Measurements from ENCODE around the gene DIPK1B.

Gene DIPK1B

DNA sequence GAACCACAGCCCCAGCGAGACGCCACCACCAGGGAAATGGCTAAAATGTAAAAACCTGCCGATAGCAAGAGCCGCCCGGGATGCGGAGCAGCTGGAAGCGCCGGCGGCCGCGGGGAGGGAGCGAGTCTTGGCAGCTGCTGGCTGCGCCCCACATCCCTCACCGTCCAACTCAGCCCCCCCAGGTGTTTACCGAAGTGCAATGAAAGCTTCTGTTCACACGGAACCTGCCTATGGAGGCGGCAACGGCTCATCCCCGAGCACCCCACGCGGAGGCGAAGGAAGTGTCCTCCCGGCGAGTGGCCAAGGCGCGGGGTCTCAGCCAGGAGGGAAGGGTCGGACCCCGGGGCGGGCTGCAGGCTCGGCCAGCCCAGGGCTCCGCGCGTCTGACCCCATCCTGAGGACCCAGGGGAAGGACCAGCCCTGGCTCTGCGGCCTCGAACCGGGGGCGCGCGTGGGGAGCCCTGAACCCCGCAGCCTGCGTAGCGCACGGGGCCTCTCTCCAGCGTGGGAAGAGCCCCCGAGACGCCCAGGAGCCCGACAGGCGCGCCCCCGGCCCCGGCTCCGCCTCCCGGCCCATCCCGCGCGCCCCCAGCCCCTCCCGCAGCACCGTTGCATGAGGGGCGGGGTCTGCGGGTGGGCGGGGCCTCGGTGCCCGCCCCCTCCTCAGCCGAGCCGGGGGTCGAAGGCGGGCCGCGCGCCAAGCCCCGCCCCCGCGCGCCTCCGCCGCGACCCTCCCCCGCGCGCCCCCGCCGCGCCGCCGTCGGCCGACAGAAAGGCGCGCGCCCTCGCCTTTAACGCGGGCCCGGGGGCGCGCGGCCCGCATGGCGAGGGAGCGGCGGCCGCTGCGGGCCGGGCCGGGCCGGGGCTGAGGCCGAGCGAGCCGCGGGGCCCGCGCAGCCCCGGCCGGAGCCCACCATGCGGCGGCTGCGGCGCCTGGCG, at the start of gene DIPK1B:
Gene DIPK1B (plus strand): TSS at position 822 of the 939 bp plus-strand sequence. CDS start 94 bp downstream, at position 916.
- DNase-seq, result no peak

DNA sequence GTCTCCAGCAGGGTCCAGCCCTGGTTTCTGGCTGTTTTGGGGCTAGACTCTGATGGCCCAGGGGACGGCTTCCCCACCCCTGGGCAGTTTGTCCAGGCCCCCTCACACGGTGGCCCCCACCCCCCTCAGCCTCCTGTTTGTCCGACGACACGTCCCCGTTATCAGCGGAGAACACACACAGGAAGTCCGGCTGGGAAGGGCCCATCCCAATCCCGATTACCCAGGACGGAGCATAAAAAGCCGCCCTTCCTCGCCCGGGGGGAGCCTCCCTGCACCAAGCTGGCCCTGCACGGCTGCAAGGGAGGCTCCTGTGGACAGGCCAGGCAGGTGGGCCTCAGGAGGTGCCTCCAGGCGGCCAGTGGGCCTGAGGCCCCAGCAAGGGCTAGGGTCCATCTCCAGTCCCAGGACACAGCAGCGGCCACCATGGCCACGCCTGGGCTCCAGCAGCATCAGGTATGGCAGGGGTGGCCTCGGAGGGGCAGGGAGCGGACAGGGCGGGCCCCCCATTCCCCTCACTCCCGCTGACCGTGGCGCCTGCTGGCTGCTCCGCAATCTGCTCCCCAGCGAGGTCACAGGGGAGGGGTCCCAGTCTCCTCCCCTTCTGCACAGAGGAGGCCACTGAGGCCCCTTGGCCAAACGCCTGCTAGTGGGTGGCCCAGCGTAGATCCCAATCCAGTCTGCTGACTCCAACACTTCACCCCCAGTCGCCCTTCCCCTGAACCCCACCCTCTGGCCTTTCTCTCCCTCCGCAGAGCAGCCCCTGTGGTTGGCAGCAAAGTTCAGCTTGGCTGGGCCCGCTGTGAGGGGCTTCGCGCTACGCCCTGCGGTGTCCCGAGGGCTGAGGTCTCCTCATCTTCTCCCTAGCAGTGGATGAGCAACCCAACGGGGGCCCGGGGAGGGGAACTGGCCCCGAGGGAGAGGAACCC, 49.5 kb upstream of the DIPK1B start, which contains the start of gene EGFL7:
Gene EGFL7 (plus strand): TSS at position 261 of the 926 bp plus-strand sequence. CDS start 5,367 bp downstream, outside the sequence.
- no peak for DNase-seq

DNA sequence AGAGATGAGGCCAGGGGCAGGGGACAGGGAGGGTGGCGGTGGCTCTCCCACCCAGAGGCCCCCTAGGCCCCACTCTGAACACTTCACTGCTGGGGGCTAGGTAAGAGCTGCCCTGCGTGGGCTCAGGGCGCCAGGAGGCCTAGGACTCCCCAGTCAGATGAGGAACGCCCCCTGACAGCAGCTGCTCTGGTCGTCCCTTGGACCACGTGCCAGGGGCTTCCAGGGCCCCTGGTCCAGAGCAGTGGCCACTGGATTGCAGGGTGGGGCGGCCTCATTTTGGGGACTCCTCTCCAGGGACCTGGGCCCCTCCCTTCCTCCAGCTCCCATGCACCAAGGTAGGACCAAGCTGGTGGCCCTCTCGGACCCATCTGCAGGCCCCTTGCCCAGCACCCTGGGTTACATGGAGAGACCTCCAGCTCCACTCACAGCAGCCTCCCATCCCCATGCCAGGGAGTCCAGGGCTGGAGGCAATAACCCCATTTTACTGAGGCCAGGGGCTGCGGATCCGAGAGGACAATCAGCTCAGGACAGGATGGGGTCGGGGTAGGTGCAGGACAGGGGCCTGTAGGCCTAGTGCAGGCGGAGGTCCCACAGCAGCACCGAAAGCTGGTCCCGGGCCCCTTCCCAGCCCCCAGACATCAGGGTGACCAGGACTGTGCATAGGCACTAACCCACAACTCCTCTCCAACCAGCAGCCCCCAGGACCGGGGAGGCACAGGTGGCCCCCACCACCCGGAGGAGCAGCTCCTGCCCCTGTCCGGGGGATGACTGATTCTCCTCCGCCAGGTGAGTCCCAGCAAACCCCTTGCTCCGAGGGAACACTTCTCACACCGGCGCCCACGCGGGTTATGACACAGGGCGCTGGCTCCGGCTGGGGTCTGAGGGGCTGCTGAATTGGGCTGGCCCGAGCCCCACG, 48.1 kb upstream of the DIPK1B start:
- DNase-seq, result no peak

DNA sequence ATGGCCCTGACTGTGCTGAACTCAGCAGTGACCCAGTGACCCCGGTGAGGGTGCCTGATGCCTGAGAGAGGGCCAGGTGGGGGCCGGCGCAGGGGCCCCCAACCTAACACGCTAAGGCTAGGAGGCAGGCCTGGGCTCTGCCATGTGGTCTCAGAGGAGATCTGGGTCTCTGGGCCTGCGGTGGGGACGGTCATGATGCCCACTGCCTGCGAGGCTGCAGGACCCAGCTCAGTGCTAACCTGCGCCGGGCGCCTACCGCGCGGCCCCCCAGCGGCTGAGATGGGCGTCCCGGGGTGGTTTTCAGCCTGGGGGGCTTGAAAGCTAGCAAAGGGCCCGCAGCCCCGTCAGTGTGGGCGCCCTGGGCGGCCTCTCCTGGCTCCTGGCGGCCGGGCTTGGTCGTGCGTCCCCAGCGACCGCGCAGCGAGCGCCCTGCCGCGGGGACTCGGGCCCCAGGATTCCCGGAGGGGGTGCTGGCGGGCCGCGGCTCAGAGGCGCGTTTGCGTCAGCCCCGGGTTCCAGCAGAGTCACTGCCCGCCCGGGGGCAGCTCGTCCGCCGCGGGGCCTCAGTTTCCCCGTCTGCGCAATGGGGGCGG, 47.2 kb upstream of the DIPK1B start:
- no peak for DNase-seq

DNA sequence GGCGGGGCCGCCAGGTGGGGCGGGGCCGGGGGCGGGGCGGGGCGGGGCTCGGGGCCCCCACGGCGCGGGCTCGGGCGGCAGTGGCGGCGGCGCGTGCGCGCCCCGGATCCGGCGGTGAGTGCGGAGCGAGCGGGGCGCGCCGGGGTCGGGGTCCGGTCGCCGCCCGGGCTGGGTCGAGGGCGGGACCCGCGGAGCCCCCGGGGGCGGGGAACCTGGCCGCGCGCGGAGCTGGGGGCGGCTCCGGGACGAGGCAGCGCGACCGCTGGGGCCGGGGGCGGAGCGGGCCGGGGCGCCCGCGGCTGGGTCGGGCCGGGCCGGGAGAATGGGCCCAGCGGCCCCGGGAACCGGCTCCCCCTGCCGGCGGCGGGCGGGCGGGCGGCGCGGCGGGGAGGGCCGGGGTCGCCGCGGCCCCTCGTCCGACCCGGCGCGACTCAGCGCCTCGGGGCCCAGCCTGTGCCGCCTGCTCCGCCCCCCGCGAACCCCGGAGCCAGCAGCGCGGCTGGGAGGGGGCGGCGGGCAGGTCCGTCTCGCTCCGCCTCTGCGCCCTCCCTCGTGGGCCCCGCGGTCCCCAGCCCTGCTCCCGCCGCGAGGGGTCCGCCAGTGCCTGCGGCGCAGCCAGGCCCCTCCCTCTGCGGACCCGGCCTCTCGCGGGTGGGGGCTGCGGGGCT, 46.5 kb upstream of the DIPK1B start:
- DNase-seq, result no peak

DNA sequence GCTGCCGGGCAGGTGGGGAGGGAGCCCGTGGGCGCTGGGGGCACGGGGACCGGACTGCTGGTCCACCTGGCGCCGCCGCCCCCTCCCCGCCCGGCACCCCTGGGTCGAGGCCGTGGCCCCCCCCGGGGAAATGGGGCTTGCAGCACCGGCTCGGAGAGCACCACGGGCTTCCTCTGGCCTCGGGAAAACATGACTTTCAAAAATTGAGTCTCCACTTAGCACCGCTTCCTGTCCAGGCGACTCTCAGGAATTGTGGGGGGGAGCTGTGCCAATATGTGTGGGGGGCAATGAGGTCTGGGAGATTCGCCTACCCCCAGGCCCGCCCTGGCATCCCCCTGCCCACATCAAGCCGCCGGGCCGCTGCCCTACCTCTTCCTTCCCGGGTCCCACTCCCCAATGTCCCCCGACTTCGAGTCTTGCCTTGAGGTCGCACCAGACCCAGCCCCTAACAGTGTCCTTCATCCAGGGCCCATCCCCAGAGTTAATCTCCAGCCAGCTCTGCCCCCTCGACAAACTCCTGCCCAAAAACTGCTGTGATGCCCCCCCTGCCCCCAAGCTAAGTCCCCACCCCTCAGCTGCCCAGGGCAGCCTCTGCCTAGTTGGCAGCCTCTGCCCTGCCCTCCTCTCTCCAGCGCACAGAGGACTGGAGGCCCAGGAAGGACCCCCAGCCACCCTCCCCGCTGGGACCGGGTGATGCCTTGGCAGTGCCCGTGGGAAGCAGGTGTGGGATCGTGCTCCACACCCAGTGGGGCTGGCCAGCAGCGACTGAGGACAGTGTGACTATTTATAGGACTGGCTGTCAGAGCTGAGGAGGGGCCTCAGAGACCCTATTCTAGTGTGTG, 45.8 kb upstream of the DIPK1B start:
- DNase-seq, result no peak

DNA sequence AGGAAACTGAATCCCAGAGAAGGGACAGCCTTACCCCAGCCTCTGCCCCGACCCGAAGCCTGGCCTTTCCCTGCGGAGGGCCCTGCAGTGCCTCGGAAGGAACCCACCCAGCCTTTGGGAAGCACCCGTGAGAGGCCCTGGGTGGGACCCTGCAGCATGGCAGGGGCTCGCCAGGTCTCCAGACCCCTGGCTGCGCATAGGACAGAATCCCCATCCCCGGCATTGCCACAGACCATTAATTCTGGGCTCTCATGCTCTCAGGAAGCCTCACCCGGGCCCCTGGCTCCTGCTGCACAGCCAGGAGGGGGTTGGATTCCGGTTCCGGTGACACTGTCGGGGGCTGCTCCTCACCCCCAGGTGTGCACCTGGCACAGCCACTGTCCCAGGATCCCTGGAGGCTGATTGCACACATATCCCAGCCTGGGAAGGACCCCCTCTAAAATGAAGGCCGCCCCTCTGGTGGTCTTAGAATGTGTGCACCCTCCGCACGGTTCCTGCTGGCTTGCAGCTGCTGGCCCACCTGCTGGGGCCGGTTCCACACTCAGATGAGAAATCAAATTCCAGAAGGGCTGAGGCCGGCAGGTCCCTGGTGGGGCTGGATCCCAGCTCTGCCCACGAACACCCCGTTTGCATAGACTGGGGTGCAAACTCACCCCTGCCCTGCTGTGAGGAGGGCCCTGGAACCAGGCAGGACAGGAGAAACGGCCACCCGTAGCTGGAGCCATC, 45.0 kb upstream of the DIPK1B start:
- no peak for DNase-seq

DNA sequence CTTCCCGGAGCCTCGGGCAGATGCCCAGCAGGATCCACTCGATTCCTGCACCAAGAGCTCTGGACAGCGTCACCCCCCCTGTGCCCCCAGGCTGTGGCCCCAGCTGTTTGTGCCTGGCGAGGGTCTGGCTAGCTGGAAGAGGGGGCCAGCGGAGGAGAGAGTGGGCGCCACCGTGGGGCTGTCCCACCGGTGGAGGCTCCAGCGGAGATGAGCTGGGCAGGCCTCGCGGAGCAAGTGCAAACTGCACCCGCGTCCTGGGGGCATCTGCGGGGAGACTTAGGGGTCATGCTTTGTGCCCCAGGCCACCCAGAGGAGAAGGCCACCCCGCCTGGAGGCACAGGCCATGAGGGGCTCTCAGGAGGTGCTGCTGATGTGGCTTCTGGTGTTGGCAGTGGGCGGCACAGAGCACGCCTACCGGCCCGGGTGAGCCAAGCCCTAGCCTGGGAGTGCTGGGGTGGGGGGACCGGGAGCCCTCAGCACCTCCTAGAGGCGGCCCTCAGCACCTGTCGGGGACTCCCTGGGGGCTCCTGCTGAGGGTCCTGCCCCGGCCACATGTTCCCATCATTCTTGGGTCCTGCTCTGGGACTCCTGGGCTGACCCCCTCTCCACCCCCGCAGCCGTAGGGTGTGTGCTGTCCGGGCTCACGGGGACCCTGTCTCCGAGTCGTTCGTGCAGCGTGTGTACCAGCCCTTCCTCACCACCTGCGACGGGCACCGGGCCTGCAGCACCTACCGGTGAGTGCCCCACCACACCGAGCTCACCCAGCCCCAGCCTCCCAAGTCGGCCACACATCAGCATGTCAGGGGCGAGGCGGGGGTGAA, 44.2 kb upstream of the DIPK1B start:
- DNase-seq, result no peak

DNA sequence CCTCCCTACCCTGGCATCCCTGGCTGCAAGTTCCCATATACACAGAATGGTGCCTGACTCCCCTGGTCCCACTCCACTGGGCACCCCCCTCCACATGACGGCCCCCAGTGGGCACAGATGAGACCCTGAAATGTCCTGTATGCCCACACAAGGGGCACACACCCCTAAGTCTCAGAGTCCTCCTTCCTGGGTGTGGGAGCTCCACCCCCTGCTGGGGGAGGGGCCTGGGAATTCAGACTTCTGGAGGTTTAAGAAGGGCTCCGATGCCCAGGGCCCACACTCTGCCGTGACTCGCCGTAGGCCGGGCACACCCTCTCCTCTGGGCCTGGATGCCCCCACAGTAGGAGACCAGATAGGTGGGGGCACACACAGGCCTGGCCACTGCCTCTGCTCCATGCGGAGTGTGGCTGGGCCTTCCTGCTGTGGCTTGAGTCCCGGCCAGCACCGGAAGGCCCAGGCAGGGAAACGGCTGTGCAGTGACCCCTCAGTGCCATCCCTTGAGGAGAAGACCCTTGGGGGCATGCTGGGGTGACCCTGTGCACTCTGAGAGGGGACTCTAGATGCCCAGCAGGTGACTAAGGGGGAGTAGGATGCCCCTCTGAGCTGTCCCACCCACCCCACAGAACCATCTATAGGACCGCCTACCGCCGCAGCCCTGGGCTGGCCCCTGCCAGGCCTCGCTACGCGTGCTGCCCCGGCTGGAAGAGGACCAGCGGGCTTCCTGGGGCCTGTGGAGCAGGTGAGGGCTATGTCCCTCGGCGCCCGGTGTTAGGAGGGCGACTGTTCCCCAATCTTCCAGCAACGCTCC, 43.2 kb upstream of the DIPK1B start:
- no peak for DNase-seq

DNA sequence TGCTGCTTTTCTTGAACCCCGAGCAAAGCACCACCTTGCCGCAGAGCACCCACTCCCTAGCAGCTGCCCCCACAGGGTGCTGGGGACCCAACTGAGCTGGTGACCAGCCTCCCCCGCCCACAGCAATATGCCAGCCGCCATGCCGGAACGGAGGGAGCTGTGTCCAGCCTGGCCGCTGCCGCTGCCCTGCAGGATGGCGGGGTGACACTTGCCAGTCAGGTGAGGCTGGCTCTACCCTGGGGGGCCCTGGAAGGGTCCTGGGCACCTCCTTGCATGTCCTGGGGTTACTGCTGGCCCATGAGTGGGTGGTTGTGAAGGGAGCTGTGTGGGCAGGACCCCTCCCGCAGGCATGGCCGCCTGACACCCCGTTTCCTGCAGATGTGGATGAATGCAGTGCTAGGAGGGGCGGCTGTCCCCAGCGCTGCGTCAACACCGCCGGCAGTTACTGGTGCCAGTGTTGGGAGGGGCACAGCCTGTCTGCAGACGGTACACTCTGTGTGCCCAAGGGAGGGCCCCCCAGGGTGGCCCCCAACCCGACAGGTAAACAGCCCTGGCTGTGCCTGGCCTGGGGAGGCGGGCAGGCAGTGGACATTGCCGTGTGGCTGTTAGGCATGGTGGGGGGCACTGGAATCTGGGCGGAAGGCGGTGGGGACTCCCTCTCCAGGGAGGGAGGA, 42.4 kb upstream of the DIPK1B start:
- no peak for DNase-seq

DNA sequence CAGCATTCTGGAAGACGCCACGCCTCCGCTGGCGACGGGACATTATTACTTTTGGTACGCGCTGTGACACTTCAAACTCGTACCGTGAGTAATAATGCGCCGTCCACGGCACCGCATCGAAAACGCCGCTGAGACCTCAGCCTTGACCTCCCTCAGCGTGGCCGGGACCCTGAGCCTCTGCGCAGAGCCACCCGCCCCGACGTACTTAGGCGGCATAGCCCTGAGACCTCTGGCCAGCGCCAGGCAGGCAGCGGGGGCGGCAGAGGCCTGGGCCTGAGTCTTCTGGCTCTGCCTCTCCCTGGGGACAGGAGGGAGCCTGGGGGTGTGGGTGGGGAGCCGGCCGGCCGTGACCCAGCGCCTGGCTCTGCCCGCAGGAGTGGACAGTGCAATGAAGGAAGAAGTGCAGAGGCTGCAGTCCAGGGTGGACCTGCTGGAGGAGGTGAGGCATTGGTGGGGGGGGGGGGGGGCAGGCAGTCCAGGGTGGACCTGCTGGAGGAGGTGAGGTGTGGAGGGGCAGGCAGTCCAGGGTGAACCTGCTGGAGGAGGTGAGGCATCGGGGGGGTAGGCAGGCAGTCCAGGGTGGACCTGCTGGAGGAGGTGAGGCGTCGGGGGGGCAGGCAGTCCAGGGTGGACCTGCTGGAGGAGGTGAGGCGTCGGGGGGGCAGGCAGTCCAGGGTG, 41.7 kb upstream of the DIPK1B start:
- DNase-seq, result no peak

DNA sequence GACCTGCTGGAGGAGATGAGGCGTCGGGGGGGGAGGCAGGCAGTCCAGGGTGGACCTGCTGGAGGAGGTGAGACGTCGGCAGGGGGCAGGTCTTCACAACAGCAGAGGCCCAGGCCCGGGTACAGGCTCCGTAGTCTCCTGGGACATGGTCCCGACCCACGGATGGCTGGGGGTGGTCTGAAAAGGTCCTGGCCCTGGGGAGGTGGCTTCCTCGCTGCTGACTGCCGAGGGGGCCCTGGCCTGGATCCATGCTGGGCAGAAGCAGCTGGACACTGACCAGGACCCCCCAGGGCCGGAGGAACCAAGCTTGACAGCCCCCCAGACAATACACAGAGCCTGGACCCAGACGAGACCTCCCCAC, 41.1 kb upstream of the DIPK1B start:
- no peak for DNase-seq

DNA sequence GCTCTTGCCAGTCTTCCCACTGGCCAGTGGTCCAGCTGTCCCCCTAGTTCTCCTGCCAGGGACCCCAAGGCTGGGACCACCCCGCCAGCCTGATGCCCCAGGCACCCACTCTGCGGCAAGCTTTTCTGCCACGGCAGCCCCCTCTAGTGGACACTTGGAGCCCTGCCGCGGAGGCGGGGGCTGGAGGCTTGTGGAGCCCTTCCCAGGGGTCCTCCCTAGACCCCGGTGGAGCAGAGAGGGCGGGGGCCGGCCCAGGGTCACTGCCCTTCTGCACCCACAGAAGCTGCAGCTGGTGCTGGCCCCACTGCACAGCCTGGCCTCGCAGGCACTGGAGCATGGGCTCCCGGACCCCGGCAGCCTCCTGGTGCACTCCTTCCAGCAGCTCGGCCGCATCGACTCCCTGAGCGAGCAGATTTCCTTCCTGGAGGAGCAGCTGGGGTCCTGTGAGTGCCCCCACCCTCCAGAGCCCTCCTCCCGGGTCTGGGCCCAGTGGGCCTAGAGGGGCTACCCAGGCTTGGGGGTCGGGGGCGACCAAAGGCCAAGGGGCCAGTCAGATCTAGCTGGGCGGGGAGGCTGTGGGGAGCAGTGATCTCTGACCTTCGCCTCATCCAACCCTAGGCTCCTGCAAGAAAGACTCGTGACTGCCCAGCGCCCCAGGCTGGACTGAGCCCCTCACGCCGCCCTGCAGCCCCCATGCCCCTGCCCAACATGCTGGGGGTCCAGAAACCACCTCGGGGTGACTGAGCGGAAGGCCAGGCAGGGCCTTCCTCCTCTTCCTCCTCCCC, 40.5 kb upstream of the DIPK1B start:
- DNase-seq, result no peak

DNA sequence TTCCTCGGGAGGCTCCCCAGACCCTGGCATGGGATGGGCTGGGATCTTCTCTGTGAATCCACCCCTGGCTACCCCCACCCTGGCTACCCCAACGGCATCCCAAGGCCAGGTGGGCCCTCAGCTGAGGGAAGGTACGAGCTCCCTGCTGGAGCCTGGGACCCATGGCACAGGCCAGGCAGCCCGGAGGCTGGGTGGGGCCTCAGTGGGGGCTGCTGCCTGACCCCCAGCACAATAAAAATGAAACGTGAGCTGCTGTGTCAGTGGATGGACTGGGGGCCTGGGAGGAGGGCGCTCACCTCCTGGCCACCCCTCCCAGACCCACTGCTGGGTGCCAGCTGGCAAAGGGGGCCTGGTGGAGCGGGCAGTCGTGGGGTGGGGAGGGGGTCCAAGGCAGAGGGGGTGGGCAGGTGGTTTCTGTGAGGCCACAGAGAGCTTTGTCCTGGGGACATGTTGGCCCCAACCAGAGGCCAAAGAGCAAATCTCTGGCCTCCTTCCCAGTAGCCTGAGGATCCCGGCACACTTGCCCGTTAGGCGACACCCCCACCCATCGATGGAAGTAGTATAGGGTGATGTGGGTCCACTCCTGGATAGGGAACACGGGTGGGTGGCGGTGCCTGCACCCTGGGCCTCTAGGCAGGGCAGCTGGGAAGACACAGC, 39.8 kb upstream of the DIPK1B start:
- no peak for DNase-seq

Data from cerebellar nuclear complex (tissue), 1 donor.